ENCODE data around the gene NFATC1. TPM values are rescaled to one million over a fixed set of nuclear protein-coding genes. Genes with fewer than 3 reads are reported as not detected.
A peak's percentile ranks its signal among the peaks of the same experiment; 100 is the strongest.

NFATC1 gene
- total and polyA plus RNA-seq, 2 experiments from 2014 or later, result 4.2 to 11.3 TPM

DNA sequence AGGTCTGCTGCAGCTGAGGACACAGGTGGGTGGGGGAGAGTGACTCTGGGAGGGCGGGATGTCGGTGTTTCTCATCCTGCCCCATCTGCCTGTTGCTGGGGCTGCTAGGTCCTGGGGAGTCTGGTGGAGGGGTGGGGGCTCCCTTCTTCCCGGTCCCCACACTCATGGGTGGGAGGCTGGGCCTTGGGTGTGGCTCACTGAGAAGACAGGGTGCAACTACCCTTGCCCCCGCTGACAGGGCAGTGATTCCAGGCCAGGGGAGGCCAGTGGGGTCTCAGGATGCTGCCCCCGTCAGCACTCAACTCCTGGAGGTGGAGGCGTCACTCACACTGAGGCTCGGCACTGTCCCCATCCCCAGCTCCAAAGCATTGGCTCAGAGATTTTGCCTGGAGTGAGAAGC, 7.7 kb upstream of the NFATC1 start:
- no peak overlapping the region for H3K4me2 ChIP-seq
- no peak overlapping the region for H3K27ac ChIP-seq
- H3K79me2 ChIP-seq, result no peaks in the 10 kb centered on the region
- H3K4me1 ChIP-seq (ENCODE audit: insufficient read depth), result peaks cover under 1% of the 10 kb centered on the region
- 64% methylated on average over 7 of the region's 7 CpGs for WGBS (ENCODE audit: low lambda C conversion rate, missing lambda C conversion rate)
- no peak overlapping the region for H3K4me3 ChIP-seq
- no peaks in the 10 kb centered on the region for H4K20me1 ChIP-seq (ENCODE audit: insufficient read depth, poor library complexity, severe bottlenecking)
- no peaks in the 10 kb centered on the region for H3K9me2 ChIP-seq (replicated peaks; ENCODE audit: insufficient read depth)
- peaks cover 47% of the 10 kb centered on the region for H3K27me3 ChIP-seq
- no peak for DNase-seq (ENCODE audit: low spot score)
- no peak overlapping the region for H2AFZ ChIP-seq
- no peaks in the 10 kb centered on the region for H3K9me3 ChIP-seq (ENCODE audit: low read depth)
- H3K36me3 ChIP-seq (replicated peaks; ENCODE audit: insufficient read depth, low read depth), result no peaks in the 10 kb centered on the region
- TF ChIP-seq, protein P1, sequence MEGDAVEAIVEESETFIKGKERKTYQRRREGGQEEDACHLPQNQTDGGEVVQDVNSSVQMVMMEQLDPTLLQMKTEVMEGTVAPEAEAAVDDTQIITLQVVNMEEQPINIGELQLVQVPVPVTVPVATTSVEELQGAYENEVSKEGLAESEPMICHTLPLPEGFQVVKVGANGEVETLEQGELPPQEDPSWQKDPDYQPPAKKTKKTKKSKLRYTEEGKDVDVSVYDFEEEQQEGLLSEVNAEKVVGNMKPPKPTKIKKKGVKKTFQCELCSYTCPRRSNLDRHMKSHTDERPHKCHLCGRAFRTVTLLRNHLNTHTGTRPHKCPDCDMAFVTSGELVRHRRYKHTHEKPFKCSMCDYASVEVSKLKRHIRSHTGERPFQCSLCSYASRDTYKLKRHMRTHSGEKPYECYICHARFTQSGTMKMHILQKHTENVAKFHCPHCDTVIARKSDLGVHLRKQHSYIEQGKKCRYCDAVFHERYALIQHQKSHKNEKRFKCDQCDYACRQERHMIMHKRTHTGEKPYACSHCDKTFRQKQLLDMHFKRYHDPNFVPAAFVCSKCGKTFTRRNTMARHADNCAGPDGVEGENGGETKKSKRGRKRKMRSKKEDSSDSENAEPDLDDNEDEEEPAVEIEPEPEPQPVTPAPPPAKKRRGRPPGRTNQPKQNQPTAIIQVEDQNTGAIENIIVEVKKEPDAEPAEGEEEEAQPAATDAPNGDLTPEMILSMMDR (IDR thresholded peaks at IDR 0.05; ENCODE audit: poor library complexity), result no peak
- TF ChIP-seq EZH2phosphoT487 (IDR thresholded peaks at IDR 0.05; ENCODE audit: low read depth, severe bottlenecking, unreplicated experiment) (no peak), EZH2 (IDR thresholded peaks at IDR 0.05; ENCODE audit: borderline replicate concordance) (no peak)

DNA sequence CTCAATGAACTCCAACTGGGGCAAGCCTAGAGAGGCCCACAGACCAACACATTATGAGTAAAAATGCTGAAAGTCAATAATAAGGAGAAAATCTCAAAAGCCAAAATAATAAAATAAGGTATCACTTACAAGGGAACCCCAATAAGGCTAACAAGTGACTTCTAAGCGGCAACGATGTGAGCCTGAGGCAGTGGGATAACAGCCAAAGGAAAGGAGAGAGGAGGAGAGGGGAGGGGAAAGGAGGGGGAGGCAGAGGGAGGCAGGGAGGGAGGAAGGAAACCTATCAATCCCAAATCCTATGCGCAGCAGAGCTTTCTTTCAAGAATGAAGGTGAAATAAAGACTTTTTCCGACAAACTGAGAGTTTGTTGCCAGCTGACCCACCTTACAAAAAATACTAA, 6.0 kb upstream of the NFATC1 start:
- H3K27me3 ChIP-seq, result peaks cover 56% of the 10 kb centered on the region
- H3K4me1 ChIP-seq (ENCODE audit: insufficient read depth), result peaks cover 10% of the 10 kb centered on the region
- no peak overlapping the region for H3K27ac ChIP-seq
- 34% methylated on average over 4 of the region's 4 CpGs for WGBS (ENCODE audit: low lambda C conversion rate, missing lambda C conversion rate)
- H3K9me2 ChIP-seq (replicated peaks; ENCODE audit: insufficient read depth), result no peaks in the 10 kb centered on the region
- no peaks in the 10 kb centered on the region for H3K79me2 ChIP-seq
- H3K36me3 ChIP-seq (replicated peaks; ENCODE audit: insufficient read depth, low read depth), result no peaks in the 10 kb centered on the region
- no peaks in the 10 kb centered on the region for H4K20me1 ChIP-seq (ENCODE audit: insufficient read depth, poor library complexity, severe bottlenecking)
- no peak overlapping the region for H3K4me3 ChIP-seq
- TF ChIP-seq EZH2 (IDR thresholded peaks at IDR 0.05; ENCODE audit: borderline replicate concordance), result peak; percentile 44
- TF ChIP-seq, protein P1 (IDR thresholded peaks at IDR 0.05; ENCODE audit: poor library complexity), result no peak
- no peak overlapping the region for H3K4me2 ChIP-seq
- H2AFZ ChIP-seq, result no peak overlapping the region
- no peaks in the 10 kb centered on the region for H3K9me3 ChIP-seq (ENCODE audit: low read depth)
- DNase-seq (ENCODE audit: low spot score), result no peak

DNA sequence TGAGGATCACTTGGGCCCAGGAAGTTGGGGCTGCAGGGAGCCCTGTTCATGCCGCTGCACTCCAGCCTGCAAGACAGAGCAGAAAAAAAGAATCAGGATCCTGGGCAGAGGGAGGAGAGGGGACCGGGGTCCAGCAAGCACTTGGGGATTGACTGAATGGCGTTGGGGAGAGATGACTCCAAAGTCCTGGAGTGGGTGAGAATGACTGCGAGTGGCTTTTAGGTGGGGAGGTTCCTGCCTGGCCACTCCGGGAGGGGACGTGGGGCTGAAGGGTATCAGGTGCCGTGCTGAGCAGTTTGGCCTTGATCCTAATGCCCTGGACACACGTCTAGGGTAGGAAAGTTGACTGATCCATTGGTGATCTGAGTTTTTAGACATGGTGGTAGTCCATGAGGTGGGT, 3.5 kb upstream of the NFATC1 start:
- Histone ChIP-seq H3K79me2 (no peaks in the 10 kb centered on the region), H3K4me2 (no peak overlapping the region), H3K4me1 (ENCODE audit: insufficient read depth) (peaks cover 22% of the 10 kb centered on the region), H3K27me3 (peaks cover 69% of the 10 kb centered on the region), H3K36me3 (replicated peaks; ENCODE audit: insufficient read depth, low read depth) (no peaks in the 10 kb centered on the region), H4K20me1 (ENCODE audit: insufficient read depth, poor library complexity, severe bottlenecking) (no peaks in the 10 kb centered on the region), H3K9me2 (replicated peaks; ENCODE audit: insufficient read depth) (no peaks in the 10 kb centered on the region), H3K4me3 (no peak overlapping the region), H3K9me3 (ENCODE audit: low read depth) (no peaks in the 10 kb centered on the region), H3K27ac (no peak overlapping the region), H2AFZ (no peak overlapping the region)
- DNase-seq (ENCODE audit: low spot score), result no peak
- TF ChIP-seq EZH2 (IDR thresholded peaks at IDR 0.05; ENCODE audit: borderline replicate concordance) (no peak), EZH2phosphoT487 (IDR thresholded peaks at IDR 0.05; ENCODE audit: low read depth, severe bottlenecking, unreplicated experiment) (no peak)
- TF ChIP-seq, protein P1 (IDR thresholded peaks at IDR 0.05; ENCODE audit: poor library complexity), result no peak
- WGBS (ENCODE audit: low lambda C conversion rate, missing lambda C conversion rate), result 79% methylated on average over 8 of the region's 8 CpGs

DNA sequence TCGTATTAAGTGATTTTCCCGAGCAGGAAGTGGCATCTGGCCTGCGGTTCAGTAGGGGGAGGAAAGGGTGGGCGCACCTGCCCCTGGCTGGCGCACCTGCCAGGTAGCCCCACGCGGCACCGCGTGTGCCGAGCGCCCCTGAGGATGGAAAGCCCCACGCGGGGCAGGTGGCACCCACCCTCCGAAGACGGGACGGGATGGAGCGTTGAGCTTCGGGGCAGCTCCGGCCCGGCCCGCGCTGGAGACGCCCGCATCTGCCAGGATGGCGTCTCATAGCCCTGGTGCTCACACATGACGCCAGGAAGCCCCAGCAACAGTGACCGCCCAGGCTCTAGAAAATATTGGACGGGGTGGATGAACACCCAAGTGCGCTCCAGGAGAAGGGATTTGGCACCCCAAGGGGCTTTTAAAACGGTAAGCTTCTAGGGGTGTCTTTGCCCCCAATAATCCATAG, 2.5 kb upstream of the NFATC1 start:
- no peaks in the 10 kb centered on the region for H3K36me3 ChIP-seq (replicated peaks; ENCODE audit: insufficient read depth, low read depth)
- no peaks in the 10 kb centered on the region for H3K9me3 ChIP-seq (ENCODE audit: low read depth)
- DNase-seq (ENCODE audit: low spot score), result no peak
- H3K4me2 ChIP-seq, result peak overlapping the region; percentile 93
- H3K27me3 ChIP-seq, result peaks cover 76% of the 10 kb centered on the region
- H3K4me3 ChIP-seq, result peak overlapping the region; percentile 25
- no peaks in the 10 kb centered on the region for H4K20me1 ChIP-seq (ENCODE audit: insufficient read depth, poor library complexity, severe bottlenecking)
- H2AFZ ChIP-seq, result peak overlapping the region; percentile 47
- TF ChIP-seq EZH2 (IDR thresholded peaks at IDR 0.05; ENCODE audit: borderline replicate concordance) (no peak), EZH2phosphoT487 (IDR thresholded peaks at IDR 0.05; ENCODE audit: low read depth, severe bottlenecking, unreplicated experiment) (no peak)
- TF ChIP-seq, protein P1 (IDR thresholded peaks at IDR 0.05; ENCODE audit: poor library complexity), result no peak
- no peaks in the 10 kb centered on the region for H3K79me2 ChIP-seq
- peaks cover 22% of the 10 kb centered on the region for H3K4me1 ChIP-seq (ENCODE audit: insufficient read depth)
- peak overlapping the region; percentile 56 for H3K27ac ChIP-seq
- WGBS (ENCODE audit: low lambda C conversion rate, missing lambda C conversion rate), result 10% methylated on average over 30 of the region's 30 CpGs
- H3K9me2 ChIP-seq (replicated peaks; ENCODE audit: insufficient read depth), result no peaks in the 10 kb centered on the region
